GM18873 (cell line): ENCODE data around the gene ATAD2B.
"Not testable (repeated sequence)": the region's sequence is repeated elsewhere in the genome, so short reads cannot be mapped to it uniquely, and the experiment has no call there.

ENCODE experiments used
- ATAC-seq: cut with Tn5 transposase; IDR thresholded peaks from one replicate; pipeline ENCODE4 v1.9.1; 2021; ENCODE audit warnings: mild to moderate bottlenecking, moderate library complexity, moderate number of reproducible peaks; ENCODE audit not compliant: unreplicated experiment, low FRiP score

Gene ATAD2B

DNA sequence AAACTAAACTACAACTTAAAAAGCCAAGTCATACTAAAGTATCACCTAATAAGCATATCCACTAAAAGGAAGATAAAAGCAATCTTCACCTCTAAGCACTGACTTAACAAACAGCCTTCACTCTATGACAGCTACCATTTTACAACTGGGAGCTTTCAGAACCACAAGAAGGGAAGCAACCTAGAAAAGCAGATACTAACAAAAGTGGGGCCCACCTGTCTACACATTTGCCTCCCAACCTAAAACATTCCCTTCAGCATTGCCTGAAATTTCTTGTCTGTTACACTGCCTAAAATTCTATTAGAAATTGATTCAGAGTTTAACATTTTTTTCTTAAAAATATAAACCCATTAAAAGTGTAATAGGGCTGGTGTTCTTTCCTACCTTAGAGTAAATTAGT, 172.0 kb downstream of the ATAD2B start:
- ATAC-seq: no peak

- no peak for ATAC-seq
Measured at GRCh38 chr2:23753291-23754010, 173.5 kb downstream of the ATAD2B start.

DNA sequence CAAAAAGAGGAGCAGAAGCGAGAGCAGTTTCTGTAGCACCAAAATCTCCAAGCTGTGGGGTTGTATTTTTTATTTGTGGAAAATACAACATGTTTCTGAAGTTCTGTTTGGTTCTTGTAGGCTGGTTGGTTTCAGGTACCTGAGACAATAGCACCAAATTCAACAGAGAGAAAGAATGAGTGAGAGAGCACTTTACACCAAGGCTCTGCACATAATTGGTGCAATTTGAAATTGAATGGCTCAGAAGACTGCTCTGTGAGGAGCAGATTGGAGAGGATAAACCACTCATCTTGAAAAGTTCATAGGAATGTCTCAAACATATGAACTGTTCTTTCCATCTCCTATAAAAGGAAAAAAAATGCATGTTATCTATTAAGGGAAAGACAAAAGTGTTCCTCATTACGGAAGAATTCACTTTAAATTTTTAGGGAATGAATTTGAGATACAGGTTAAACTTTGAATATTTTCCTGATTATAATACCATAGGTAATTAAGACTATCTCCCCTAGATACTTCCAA, 175.1 kb downstream of the ATAD2B start:
- ATAC-seq: no peak

DNA sequence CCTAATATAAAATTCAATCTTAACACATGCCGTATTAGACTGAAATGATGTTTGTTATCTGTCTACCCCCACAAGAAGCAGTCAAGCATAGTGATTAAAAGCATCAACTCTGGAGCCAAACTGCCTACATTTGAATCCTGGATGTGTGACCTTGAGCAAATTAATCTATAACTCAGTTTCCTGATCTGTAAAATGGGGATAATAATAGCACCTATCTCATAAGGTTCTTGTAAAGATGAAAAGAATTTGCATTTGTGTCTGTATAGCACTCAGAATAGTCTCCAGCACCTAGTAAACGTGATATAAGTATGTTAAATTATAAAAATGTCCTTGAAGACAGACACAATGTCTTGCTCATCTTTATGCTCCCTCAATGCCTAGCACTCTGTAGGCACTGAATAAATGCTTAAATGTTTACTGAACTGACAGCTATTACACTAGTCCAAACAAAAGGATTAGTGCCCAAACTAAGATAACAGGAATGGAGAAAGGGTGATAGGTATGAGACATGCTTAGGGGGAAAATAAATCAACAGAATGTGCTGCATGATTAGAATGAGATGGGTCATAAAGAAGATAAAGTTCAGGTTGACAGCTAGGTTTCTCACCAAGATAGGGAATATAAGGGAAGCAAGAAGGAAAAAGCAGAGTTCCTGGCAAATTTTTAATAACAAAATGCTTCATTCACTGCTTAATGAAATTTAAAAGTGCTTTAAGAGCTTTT, 180.6 kb downstream of the ATAD2B start:
- ATAC-seq: no peak

DNA sequence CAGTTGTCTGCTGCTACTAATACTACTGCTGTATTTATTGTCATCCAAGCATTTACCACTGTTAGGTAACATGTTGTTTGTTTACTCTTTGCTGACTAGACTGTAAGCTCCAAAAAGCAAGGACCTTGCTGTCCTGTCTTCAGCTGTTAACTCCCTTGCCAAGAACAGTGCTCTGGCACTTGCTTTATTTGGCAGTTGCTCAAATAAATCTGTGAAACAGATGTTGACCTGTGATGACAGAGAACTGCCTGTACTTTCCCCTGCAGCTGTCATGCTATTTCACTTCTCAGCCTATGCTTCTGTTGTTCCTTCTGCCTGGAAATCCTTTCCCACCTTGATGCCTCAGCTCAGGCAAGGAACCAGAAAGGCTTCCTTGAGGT, 181.2 kb downstream of the ATAD2B start:
- ATAC-seq: no peak

GRCh38 chr2:23745068-23745725, 181.7 kb downstream of the ATAD2B start:
- no peak for ATAC-seq

DNA sequence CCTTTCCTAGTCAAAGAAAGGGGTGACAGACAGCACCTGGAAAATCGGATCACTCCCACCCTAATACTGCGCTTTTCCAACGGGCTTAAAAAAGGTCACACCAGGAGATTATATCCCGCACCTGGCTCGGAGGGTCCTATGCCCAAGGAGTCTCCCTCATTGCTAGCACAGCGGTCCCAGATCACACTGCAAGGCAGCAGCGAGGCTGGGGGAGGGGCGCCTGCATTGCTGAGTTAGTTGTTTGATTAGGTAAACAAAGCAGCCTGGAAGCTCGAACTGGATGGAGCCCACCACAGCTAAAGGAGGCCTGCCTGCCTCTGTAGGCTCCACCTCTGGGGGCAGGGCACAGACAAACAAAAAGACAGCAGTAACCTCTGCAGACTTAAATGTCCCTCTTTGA, 190.1 kb downstream of the ATAD2B start:
- not testable (repeated sequence) for ATAC-seq

DNA sequence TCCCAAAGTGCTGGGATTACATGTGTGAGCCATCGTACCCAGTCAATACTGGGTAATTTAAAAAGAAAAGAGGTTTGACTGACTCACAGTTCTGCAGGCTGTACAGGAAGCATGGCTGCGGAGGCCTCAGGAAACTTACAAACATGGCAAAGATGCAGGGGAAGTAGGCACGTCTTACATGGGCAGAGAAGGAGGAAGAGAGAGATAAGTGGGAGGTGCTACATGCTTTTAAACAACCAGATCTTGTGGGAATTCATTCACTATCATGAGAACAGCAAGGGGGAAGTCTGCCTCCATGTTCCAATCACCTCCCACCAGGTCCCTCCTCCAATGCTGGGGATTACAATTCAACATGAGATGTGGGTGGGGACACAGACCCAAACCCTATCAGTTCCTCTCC, 192.5 kb downstream of the ATAD2B start:
- ATAC-seq: no peak

GRCh38 chr2:23723029-23723428, 203.9 kb downstream of the ATAD2B start:
- ATAC-seq: not testable (repeated sequence)

GRCh38 chr2:23722255-23722654, 204.7 kb downstream of the ATAD2B start:
- ATAC-seq: no peak

GRCh38 chr2:23721454-23721826, 205.5 kb downstream of the ATAD2B start:
- no peak for ATAC-seq

GRCh38 chr2:23720705-23721453, 206.0 kb downstream of the ATAD2B start:
- no peak for ATAC-seq

DNA sequence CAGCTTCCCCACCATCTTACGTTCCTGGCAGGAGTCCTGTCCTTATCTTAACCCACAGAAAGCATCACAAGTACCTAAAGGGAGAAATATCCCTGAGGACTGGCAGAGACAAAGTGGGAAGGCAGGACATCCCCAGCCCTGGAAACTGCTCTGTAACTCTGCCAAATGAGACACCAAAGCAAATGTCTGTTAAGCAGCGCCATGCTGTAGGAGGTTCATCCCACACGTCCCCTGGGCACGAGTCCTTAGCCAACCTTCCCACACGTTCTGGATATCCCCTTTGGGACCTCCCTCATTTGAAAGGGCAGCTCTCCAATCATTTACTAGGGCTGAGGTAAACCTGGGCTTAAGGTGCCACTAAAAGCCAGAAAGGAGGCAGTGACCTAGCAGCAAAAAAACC, 207.2 kb downstream of the ATAD2B start:
- ATAC-seq: no peak

DNA sequence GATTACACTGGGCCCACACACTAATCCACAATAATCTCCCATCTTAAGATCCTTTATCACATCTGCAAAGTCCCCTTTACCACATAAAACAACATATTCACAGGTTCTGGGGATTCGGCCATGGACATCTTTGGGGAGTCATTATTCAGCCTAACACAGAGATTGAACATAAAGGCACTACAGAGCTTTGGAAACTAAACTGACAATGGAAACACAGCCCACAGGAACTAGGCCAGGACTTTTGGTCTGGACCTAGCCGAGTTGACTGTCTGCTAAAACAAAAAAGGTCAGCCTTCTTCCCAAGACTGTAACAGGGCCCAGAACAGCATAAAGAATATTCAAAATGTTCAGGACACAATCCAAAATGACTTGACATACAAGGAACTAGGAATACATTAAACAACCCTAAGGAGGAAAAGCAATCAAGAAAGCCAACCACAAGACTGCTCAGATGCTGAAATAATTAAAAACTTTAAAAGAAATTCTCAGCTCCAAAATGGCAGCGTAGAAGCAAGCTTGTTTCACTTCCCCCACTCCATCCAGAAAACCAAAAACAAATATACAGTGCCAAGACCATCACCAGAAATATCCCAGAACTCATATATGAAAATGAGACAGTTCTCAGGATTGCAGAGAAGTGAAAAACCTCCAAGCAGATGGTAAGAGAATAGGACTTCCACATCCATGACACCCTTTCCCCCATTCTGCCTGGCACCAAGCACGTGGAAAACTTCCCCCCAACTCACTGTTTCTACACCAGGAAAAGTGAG, 207.8 kb downstream of the ATAD2B start:
- ATAC-seq: no peak

DNA sequence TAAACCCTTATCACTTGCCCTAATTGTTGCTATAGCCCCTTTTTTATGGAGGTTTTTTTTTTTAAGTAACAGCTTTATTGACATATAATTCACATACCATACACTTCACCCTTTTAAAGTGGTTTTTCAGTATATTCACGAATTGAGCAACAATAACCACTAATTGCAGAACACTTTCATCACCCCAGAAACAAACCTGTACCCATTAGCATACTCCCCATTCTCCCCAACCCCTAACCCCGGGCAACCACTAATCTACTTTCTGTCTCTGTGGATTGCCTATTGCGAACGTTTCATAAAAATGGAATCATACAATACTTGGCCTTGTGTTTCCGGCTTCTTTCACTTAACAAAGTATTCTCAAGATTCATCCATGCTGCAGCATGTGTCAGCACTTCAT, 213.6 kb downstream of the ATAD2B start:
- ATAC-seq: no peak

DNA sequence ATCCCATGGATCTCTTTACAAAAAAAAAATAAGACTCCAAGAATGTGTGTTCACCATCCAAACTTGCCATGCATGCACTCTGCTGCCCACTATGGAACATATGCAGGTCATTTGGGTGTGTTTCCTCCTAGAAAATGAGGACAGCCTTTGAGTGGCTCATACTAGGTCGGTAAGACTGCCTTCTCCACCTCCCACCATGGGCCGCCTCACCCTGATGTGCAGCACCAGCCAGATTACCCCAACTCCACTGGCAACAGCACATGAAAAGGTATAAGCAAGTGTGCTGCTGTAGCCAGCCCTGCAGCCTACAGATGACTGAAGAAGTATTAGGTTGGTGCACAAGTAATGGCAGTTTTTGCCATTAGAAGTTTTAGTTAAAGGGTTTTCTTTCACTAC, 214.2 kb downstream of the ATAD2B start:
- ATAC-seq: no peak

- no peak for ATAC-seq
Measured at GRCh38 chr2:23711979-23712755, 214.8 kb downstream of the ATAD2B start.

GRCh38 chr2:23709311-23709710, 217.6 kb downstream of the ATAD2B start:
- ATAC-seq: no peak

GRCh38 chr2:23708771-23709170, 218.2 kb downstream of the ATAD2B start:
- ATAC-seq: no peak
